Stimulated activated CD4-positive, alpha-beta T cell treated with anti-CD3 and anti-CD28 coated beads, Interleukin-15, amount 100 ng/mL, for 24 hours (primary cell): ENCODE data around the gene MED26.

ENCODE experiments used
- DNase-seq: peaks from one replicate; pipeline ENCODE4 v3.0.0-alpha.2; 2020

MED26 gene

DNA sequence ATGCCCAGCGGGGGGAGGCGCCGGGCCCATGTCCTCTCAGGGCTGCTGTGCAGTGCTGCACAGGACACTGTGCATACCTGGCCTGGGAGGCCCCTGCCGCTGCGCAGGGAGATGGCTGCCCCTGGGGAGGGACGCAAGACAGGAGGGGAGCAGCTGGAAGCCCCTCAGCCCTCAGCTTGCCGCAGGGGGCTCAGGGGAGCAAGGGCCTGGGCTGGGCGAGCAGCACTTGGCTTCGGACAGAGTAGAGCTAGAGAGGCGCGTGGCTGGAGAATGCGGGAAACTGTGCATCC, 96.7 kb downstream of the MED26 start:
- no peak for DNase-seq

DNA sequence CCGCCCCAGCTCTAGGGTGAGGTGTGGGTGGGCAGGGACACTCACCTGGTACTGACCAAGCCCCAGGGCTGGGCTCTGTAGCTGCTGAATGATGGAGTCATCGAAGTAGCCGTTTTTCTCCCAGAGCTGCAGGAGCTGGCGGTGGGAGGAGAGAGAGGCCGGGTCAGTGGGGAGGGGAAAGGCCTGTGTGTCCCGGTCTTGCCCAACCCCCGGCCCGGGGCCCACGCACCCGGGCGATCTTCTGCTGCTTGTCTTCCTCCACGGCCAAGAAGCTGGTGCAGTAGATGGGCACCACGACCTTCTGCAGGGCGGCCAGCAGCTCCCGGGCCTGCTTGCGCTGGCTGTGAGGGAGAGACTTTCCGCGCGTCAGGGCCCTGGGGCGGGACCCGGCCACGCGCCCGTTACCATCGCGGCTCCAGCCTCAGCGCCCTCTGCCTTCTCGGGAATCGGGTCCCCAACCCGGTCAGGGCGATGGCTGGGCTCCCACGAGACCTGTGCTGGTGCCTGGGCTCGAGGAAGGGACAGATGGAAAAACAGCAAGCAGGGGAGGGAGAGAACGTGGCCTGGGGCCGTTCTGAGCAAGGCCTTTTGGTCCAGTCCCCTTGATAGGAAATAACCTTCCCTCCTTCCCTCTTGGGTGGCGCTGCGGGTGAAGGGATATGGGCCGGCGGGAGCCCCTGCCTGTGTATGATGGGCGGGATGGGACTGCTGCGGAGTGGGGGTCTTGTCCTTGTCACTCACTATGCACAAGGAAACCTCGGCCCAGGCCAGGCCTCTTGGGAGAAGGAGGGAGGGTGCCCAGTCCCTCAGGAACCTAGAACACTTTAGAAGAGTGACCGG, 97.2 kb downstream of the MED26 start:
- DNase-seq, result no peak

DNA sequence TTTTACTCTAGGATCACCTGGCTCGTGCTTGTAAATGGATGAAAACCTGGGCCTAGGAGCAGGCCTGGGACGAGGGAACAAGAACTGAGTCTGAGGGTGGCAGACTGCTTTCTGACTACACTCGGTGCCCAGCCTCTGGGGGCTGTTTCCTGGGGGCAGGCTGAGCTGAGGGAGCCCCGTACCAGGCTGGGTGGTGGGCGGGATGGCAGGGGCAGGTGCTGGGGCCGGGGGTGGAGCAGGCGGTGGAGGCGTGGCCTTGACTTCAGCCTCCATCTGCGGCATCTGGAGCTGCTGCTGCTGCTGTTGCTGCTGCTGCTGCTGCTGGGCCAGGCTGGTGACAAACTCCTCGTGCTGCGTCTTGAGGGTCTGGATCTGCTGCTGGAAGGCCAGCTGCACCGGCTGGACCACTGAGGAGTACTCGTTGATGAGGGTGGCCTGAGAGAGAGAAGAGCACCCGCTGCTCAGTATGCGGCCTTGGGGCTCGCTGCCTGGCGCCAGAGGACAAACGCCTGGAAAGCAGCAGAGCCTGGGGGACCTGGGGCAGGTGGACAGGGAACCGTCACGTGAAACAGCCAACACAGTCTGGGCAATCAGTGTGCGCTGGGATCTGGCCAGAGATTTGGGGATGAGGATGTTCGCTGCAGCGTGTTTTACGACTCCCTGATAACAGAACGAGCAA, 98.4 kb downstream of the MED26 start:
- no peak for DNase-seq

DNA sequence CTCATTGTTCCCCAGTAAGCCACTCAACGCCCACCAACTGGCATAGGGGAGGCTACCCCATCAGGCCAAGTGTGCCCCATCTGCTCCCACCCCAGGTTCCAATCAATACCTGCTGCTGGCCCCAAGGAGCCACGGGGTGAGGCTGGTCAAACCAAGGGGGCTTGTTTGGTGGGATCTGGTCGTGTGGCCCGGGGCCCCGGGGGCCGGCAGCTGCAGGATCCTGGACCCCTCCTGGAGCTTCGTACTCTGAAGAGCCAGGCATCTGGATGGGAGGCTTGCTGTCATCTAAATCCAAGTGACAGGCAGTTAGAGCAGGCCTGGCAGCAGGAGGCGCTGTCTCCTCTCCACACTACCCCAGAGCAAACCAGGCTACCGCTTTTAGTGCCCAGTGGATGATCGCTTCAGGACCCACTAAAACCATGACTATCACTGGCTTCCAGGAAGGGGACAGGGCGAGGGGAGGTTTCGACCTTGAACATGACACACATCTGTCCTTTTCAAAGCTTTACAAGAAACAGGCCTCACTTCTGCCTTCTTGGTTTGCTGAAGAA, 100.0 kb downstream of the MED26 start:
- peak; percentile 49 for DNase-seq

DNA sequence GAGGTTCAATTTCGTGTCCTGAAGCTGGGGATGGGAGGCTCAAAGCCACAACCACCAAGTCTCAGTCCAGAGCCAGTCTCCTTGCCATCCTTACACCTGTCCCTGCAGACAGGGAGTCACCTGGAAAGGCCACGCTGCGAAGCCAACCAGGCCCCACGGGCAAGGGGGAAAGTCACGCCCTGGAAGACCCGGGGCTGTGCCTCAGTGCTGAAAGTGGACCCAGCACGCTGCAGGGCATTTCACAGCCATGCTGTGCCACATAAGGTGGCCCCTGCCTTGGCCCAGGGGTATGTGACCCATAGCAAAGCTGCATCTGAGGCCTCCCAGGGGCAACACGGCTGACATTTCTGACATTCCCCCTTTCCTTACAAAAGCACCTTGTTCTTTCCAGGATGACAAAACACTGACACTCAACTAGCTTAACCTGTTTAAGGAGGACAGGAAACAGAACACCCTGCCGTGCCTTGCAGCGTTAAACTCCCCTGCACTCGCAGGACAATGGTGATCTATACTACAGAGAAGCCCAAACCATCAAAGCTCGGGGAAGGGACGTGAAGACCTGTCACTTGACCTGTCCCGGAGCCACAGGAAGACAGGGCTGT, 100.6 kb downstream of the MED26 start:
- no peak for DNase-seq

DNA sequence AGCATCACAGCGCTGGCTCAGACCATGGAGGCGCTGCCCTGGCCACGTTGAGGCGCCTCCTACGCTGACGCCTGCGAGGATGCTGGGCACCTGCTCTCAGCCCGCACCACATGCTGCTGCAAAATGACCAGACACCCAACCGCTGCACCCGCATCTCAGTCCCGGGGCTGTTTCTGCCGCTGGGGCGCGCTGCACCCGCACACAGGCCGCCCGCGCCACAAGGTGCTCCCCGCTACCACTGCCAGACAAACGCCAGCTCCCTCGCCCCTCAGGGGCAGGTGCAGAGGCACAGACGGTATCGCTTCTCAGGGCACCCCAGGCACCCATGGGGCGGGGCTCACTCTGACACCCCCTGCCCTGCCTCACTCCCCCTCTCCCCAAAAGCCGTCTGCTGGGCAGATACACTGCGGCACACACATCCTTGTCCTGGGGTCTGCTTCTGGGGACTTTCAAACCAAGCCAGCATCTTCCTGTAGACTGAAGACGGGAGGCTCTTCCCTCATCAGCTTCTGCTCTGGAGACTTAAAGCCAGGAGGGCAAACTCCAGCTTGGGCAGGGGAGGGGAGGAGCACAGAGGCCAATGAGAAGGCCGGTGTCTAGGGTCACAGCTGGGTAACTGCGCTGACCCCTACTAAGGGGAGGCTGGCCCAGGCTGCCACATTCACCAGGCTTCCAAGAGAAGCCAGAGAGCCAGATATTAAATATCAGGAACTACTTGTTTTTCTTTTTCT, 102.1 kb downstream of the MED26 start:
- DNase-seq, result no peak

DNA sequence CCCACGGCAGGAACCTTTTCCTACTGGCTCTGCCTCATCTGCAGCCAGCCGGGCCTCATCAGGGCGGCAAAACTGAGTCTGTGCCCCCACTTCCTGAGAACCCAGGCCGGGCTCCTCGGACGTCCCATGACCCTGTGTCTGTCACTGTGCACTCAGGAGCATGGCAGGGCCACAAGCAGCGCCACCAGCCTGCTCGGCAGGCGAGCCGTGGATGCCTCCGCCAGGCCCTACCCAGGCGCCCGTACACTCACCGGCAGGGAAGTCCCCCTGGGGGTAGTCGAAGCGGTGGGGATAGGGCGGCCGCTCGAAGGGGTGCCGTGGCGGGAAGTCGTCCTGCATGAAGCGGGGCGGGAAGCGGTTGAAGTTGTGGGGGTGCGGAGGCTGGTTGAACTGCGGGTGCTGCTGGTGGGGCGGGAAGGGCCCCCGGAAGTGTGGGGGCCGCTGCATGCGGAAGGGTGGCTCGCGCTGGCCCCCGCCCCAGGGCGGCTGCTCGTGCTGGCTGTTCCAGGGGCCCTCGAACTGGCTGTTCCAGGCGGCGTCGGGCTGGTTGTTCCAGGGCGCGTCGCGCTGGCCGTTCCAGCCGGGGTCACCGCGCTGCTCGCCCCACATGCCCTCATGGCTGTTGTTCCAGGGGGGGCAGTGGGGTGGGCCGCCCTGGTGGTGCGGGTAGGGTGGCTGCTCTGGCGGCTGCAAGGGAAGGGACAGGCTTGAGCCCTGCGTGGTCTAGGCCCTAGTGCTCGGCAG, 102.8 kb downstream of the MED26 start:
- DNase-seq, result no peak
